ENCODE results near the gene RYR3.
A peak's percentile ranks its signal among the peaks of the same experiment; 100 is the strongest.

Gene RYR3

GRCh38 chr15:33310481-33311311 is at the start of gene RYR3:
TSS of gene RYR3 (plus strand) at chr15:33310967. CDS start at chr15:33311046, 79 bp downstream.
- DNase-seq, result no peak

GRCh38 chr15:33262306-33262705 is 48.5 kb upstream of the RYR3 start:
- DNase-seq, result no peak

GRCh38 chr15:33277689-33278088 is 33.1 kb upstream of the RYR3 start:
- no peak for DNase-seq

GRCh38 chr15:33278816-33279612 is 31.8 kb upstream of the RYR3 start:
- no peak for DNase-seq

- no peak for DNase-seq
These were observed 31.1 kb upstream of the RYR3 start for GRCh38 chr15:33279613-33280205.

- DNase-seq, result no peak
These were observed 28.3 kb upstream of the RYR3 start for GRCh38 chr15:33282226-33283020.

- no peak for DNase-seq
These were observed 27.2 kb upstream of the RYR3 start for GRCh38 chr15:33283576-33283975.

GRCh38 chr15:33284336-33284735 is 26.4 kb upstream of the RYR3 start:
- DNase-seq, result no peak

- peak; percentile 9 for DNase-seq
These were observed 18.0 kb upstream of the RYR3 start for GRCh38 chr15:33292717-33293307.

GRCh38 chr15:33293713-33294334 is 16.9 kb upstream of the RYR3 start:
- DNase-seq, result no peak

- DNase-seq, result no peak
These were observed 14.7 kb upstream of the RYR3 start for GRCh38 chr15:33296050-33296449.

- no peak for DNase-seq
These were observed 13.9 kb upstream of the RYR3 start for GRCh38 chr15:33296856-33297255.

- no peak for DNase-seq
These were observed 12.1 kb upstream of the RYR3 start for GRCh38 chr15:33298631-33299030.

GRCh38 chr15:33304924-33305323 is 5.8 kb upstream of the RYR3 start:
- DNase-seq, result no peak

GRCh38 chr15:33309602-33310276 is 1.0 kb upstream of the RYR3 start:
- no peak for DNase-seq

- DNase-seq, result no peak
These were observed 675 bp downstream of the RYR3 start for GRCh38 chr15:33311312-33311971.

GRCh38 chr15:33313491-33313890 is 2.7 kb downstream of the RYR3 start:
- DNase-seq, result no peak

GRCh38 chr15:33314069-33314468 is 3.3 kb downstream of the RYR3 start:
- no peak for DNase-seq

GRCh38 chr15:33315044-33315443 is 4.3 kb downstream of the RYR3 start:
- DNase-seq, result no peak

- DNase-seq, result no peak
These were observed 7.1 kb downstream of the RYR3 start for GRCh38 chr15:33317896-33318295.

GRCh38 chr15:33320017-33320416 is 9.2 kb downstream of the RYR3 start:
- no peak for DNase-seq
